K562 (cell line): ENCODE measurements around the gene ABCE1. TPM values are rescaled to one million over a fixed set of nuclear protein-coding genes. Genes with fewer than 3 reads are reported as not detected.

Source experiments
- FOS ChIP-seq: IDR thresholded peaks from 3 replicates; pipeline ENCODE4 v1.6.1; 2011; ENCODE audit not compliant: insufficient read length; ENCODE audit errors: extremely low read depth
- FOXM1 ChIP-seq, 2 experiments: fragments of 450-650 bp in 1 of 2; sonication (generic) in 1 of 2; formaldehyde crosslinking in 1 of 2; IDR thresholded peaks; 2 replicates each; pipeline versions ENCODE4 v1.6.1 to v1.9.0; 2017 to 2022; ENCODE audit warnings: low read depth in 2 of 2, mild to moderate bottlenecking in 2 of 2, missing genetic modification reagents in 1 of 2, moderate library complexity in 1 of 2
- GATA2 ChIP-seq: sonication (generic); formaldehyde crosslinking; IDR thresholded peaks from 2 replicates; pipeline ENCODE4 v1.4.0; 2020; ENCODE audit warnings: mild to moderate bottlenecking, missing genetic modification reagents
- GTF2A2 ChIP-seq: IDR thresholded peaks from 2 replicates; pipeline ENCODE4 v1.6.1; 2016; ENCODE audit warnings: mild to moderate bottlenecking, missing genetic modification characterization, missing compliant biosample characterization
- HBP1 ChIP-seq: fragments of 450-650 bp; formaldehyde crosslinking; IDR thresholded peaks from 2 replicates; pipeline ENCODE4 v1.4.0; 2022; ENCODE audit warnings: missing genetic modification characterization
- HEY1 ChIP-seq: fragments of 250-450 bp; sonication (Bioruptor Pico); IDR thresholded peaks from 2 replicates; pipeline ENCODE4 v1.5.0; 2020; ENCODE audit warnings: mild to moderate bottlenecking, moderate library complexity, borderline replicate concordance
- HIVEP1 ChIP-seq: fragments of 250-450 bp; sonication (Bioruptor Pico); IDR thresholded peaks from 2 replicates; pipeline ENCODE4 v1.4.0; 2020; ENCODE audit warnings: mild to moderate bottlenecking
- IRF9 ChIP-seq: fragments of 450-650 bp; IDR thresholded peaks from 2 replicates; pipeline ENCODE4 v1.6.1; 2016; ENCODE audit warnings: missing biosample characterization, missing genetic modification characterization
- MED1 ChIP-seq: sonication (generic); formaldehyde crosslinking; IDR thresholded peaks from 2 replicates; pipeline ENCODE4 v1.8.1; 2023; ENCODE audit warnings: missing genetic modification reagents, borderline replicate concordance
- RBBP5 ChIP-seq: fragments of 200-600 bp; sonication (generic); IDR thresholded peaks from 2 replicates; pipeline ENCODE4 v1.6.1; 2012; ENCODE audit warnings: borderline replicate concordance, mild to moderate bottlenecking, low read length, control low read depth, inconsistent platforms; ENCODE audit not compliant: insufficient read depth, poor library complexity, severe bottlenecking
- SP1 ChIP-seq: sonication (generic); formaldehyde crosslinking; IDR thresholded peaks from 2 replicates; pipeline ENCODE4 v1.8.1; 2022; ENCODE audit warnings: mild to moderate bottlenecking, missing genetic modification reagents
- SREBF2 ChIP-seq: sonication (generic); formaldehyde crosslinking; IDR thresholded peaks from 2 replicates; pipeline ENCODE4 v1.4.0; 2020; ENCODE audit warnings: mild to moderate bottlenecking, missing genetic modification reagents
- TOE1 ChIP-seq, 2 experiments: fragments of 450-650 bp in 1 of 2; sonication (generic) in 1 of 2; formaldehyde crosslinking in 1 of 2; IDR thresholded peaks; 2 replicates each; pipeline versions ENCODE4 v1.7.1 to v1.8.0; 2016 to 2022; ENCODE audit warnings: borderline replicate concordance in 2 of 2, mild to moderate bottlenecking in 2 of 2, antibody characterized with exemption in 1 of 2, inconsistent platforms in 1 of 2, low read depth in 1 of 2, missing genetic modification reagents in 1 of 2, moderate library complexity in 1 of 2
- ZNF282 ChIP-seq: sonication (generic); formaldehyde crosslinking; IDR thresholded peaks from 2 replicates; pipeline ENCODE4 v1.8.1; 2023; ENCODE audit warnings: missing genetic modification reagents
- ZNF511 ChIP-seq: sonication (generic); formaldehyde crosslinking; IDR thresholded peaks from 2 replicates; pipeline ENCODE4 v1.8.0; 2022; ENCODE audit warnings: mild to moderate bottlenecking, missing genetic modification reagents
- ZNF57 ChIP-seq: fragments of 450-650 bp; formaldehyde crosslinking; IDR thresholded peaks from 2 replicates; pipeline ENCODE4 v1.4.0; 2020; ENCODE audit warnings: mild to moderate bottlenecking, moderate library complexity
- ZNF644 ChIP-seq: fragments of 200-800 bp; sonication (Bioruptor generic); IDR thresholded peaks from 2 replicates; pipeline ENCODE4 v1.6.1; 2016; ENCODE audit warnings: low read depth, missing genetic modification characterization, missing compliant biosample characterization
- ZSCAN32 ChIP-seq: fragments of 450-650 bp; formaldehyde crosslinking; IDR thresholded peaks from 2 replicates; pipeline ENCODE4 v1.4.0; 2020; ENCODE audit warnings: mild to moderate bottlenecking, moderate library complexity
- ZZZ3 ChIP-seq: fragments of 450-650 bp; IDR thresholded peaks from 2 replicates; pipeline ENCODE4 v1.6.1; 2016; ENCODE audit warnings: antibody characterized with exemption, mild to moderate bottlenecking, moderate library complexity
- polyA plus RNA-seq, 8 experiments: library from polyadenylated mRNA; depleted of rRNA in 4 of 8; stranded (reverse) in 5 of 8; unstranded in 3 of 8; fragments of >200 nt; fragmentation: Nextera tagmentation in 2 of 8; fragmentation: Illumina TruSeq in 1 of 8; extraction: Ambion mirVana in 2 of 8; extraction: Trizol in 1 of 8; gene quantifications; 2 replicates each; pipeline versions ENCODE4 v1.2.1 to v1.2.3, GENCODE V29; 2011 to 2014; ENCODE audit warnings: inconsistent platforms in 1 of 8, missing spikeins in 1 of 8
- total RNA-seq, 7 experiments: library from RNA; depleted of rRNA in 6 of 7; stranded (reverse); fragments of >200 nt in 6 of 7; fragmentation: Illumina TruSeq in 2 of 7; extraction: Trizol in 2 of 7; gene quantifications; 2 replicates each; pipeline versions ENCODE4 v1.2.1 to v1.2.3, GENCODE V29; 2011 to 2021; ENCODE audit warnings: low replicate concordance in 1 of 7
- TF ChIP-seq, protein P1 (sequence below), 2 experiments: fragments of 450-650 bp in 1 of 2; sonication (generic) in 1 of 2; formaldehyde crosslinking; conservative IDR thresholded peaks; 2 replicates each; pipeline versions ENCODE4 v1.4.0 to v1.8.1; 2020 to 2022; ENCODE audit warnings: mild to moderate bottlenecking in 1 of 2, missing genetic modification reagents in 1 of 2
- TF ChIP-seq, protein P2 (sequence below): fragments of 250-450 bp; sonication (Bioruptor Pico); IDR thresholded peaks from 2 replicates; pipeline ENCODE4 v1.8.0; 2022; ENCODE audit warnings: inconsistent platforms, mild to moderate bottlenecking, moderate library complexity, borderline replicate concordance

The ABCE1 gene
- total and polyA plus RNA-seq, 9 of the 15 experiments (the other 6 are each of a cell fraction or from before 2014, with no cell fraction given): 134 to 256 (median 169) TPM

- peak; percentile 90; the same call in 1 of the 2 replicates for TF ChIP-seq HIVEP1 (CRISPR knock-in tag)
- peak; percentile 67; the same call in 1 of the 2 replicates for TF ChIP-seq TOE1 (IDR thresholded peaks at IDR 0.05; ENCODE audit: borderline replicate concordance)
- TF ChIP-seq TOE1 (CRISPR knock-in tag; IDR thresholded peaks at IDR 0.05; ENCODE audit: borderline replicate concordance, low read depth): peak; percentile 75; the same call in 1 of the 2 replicates
- no peak for TF ChIP-seq ZNF57 (CRISPR knock-in tag)
- no peak for TF ChIP-seq GTF2A2 (tag)
- no peak for TF ChIP-seq IRF9 (tag)
- no peak for TF ChIP-seq FOS
- TF ChIP-seq ZSCAN32 (CRISPR knock-in tag): no peak
- TF ChIP-seq, protein P1, sequence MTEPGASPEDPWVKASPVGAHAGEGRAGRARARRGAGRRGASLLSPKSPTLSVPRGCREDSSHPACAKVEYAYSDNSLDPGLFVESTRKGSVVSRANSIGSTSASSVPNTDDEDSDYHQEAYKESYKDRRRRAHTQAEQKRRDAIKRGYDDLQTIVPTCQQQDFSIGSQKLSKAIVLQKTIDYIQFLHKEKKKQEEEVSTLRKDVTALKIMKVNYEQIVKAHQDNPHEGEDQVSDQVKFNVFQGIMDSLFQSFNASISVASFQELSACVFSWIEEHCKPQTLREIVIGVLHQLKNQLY (CRISPR knock-in tag; conservative IDR thresholded peaks at IDR 0.05): no peak
- TF ChIP-seq ZNF511 (CRISPR knock-in tag): no peak; the same call in 1 of the 2 replicates
- peak; percentile 83; the same call in 1 of the 2 replicates for TF ChIP-seq SP1 (CRISPR knock-in tag)
- no peak for TF ChIP-seq SREBF2
- TF ChIP-seq ZNF282 (CRISPR knock-in tag): no peak
- no peak for TF ChIP-seq RBBP5
- TF ChIP-seq MED1 (CRISPR knock-in tag): no peak
- peak; percentile 71; the same call in 1 of the 2 replicates for TF ChIP-seq ZNF644 (tag)
- TF ChIP-seq HEY1 (CRISPR knock-in tag): no peak
- TF ChIP-seq GATA2 (CRISPR knock-in tag): no peak
- no peak for TF ChIP-seq HBP1 (CRISPR knock-in tag)
- TF ChIP-seq FOXM1 (IDR thresholded peaks at IDR 0.05; ENCODE audit: low read depth): 0 out of 2 replicates have a peak, but pooled peaks have one; percentile 44
- 0 out of 2 replicates have a peak, but pooled peaks have one; percentile 1 for TF ChIP-seq FOXM1 (CRISPR knock-in tag; IDR thresholded peaks at IDR 0.05; ENCODE audit: low read depth)
- no peak for TF ChIP-seq ZZZ3
- TF ChIP-seq, protein P2, sequence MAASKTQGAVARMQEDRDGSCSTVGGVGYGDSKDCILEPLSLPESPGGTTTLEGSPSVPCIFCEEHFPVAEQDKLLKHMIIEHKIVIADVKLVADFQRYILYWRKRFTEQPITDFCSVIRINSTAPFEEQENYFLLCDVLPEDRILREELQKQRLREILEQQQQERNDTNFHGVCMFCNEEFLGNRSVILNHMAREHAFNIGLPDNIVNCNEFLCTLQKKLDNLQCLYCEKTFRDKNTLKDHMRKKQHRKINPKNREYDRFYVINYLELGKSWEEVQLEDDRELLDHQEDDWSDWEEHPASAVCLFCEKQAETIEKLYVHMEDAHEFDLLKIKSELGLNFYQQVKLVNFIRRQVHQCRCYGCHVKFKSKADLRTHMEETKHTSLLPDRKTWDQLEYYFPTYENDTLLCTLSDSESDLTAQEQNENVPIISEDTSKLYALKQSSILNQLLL (CRISPR knock-in tag): no peak
Observed at GRCh38 chr4:145097821-145098674, at the start of gene ABCE1, which contains the start of gene ANAPC10 (continued).
